PC-3 (cell line): Measurements from ENCODE around the gene IL31. TPM values are rescaled to one million over a fixed set of nuclear protein-coding genes. Genes with fewer than 3 reads are reported as not detected.

Experiments
- ATAC-seq: fragments of 200-7000 bp; cut with Tn5 transposase; 2 replicates; pipeline ENCODE4 v1.9.1; 2020; ENCODE audit warnings: mild to moderate bottlenecking, moderate library complexity
- BruUV-seq: library from RNA; stranded (reverse); fragments of 400-500 nt; replicated peaks from 2 replicates; lab custom pipeline; 2021; lab: Mats Ljungman, UMichigan
- CTCF ChIA-PET: fragments of 300-600 bp; sonication (Branson Sonifier 250); formaldehyde crosslinking; loops from one replicate; lab custom pipeline; 2022; ENCODE audit warnings: antibody characterized with exemption; lab: Charles Lee
- POLR2A ChIA-PET: fragments of 300-600 bp; sonication (Branson Sonifier 250); formaldehyde crosslinking; loops from one replicate; lab custom pipeline; 2022; ENCODE audit warnings: antibody characterized with exemption; ENCODE audit not compliant: unreplicated experiment; lab: Charles Lee
- DNase-seq: peaks from one replicate; pipeline ENCODE4 v3.0.0-alpha.2; 2015
- H2AFZ ChIP-seq: fragments of 300-600 bp; sonication (generic); 2 replicates; pipeline ENCODE4 v1.6.0; 2016; ENCODE audit warnings: antibody characterized with exemption, low read length
- H3F3A ChIP-seq: fragments of 300-600 bp; sonication (generic); one replicate; pipeline ENCODE4 v1.6.0; 2017; ENCODE audit warnings: antibody characterized with exemption, low read length, control low read depth, mild to moderate bottlenecking; ENCODE audit not compliant: unreplicated experiment
- H3K27ac ChIP-seq: fragments of 300-600 bp; sonication (generic); 2 replicates; pipeline ENCODE4 v1.5.1; 2016; ENCODE audit warnings: mild to moderate bottlenecking, low read length
- H3K27me3 ChIP-seq: fragments of 300-600 bp; sonication (generic); 2 replicates; pipeline ENCODE4 v1.6.1; 2016; ENCODE audit warnings: low read length, mixed read lengths
- H3K36me3 ChIP-seq: fragments of 300-600 bp; sonication (generic); 2 replicates; pipeline ENCODE4 v1.6.1; 2016; ENCODE audit warnings: low read depth, mixed run types, low read length, mixed read lengths
- H3K4me1 ChIP-seq: fragments of 300-600 bp; sonication (generic); 2 replicates; pipeline ENCODE4 v1.5.1; 2016; ENCODE audit warnings: low read length; ENCODE audit not compliant: insufficient read depth
- H3K4me2 ChIP-seq: fragments of 300-600 bp; sonication (generic); 2 replicates; pipeline ENCODE4 v1.6.0; 2016; ENCODE audit warnings: low read length
- H3K4me3 ChIP-seq: fragments of 300-600 bp; sonication (generic); 2 replicates; pipeline ENCODE4 v1.5.1; 2016; ENCODE audit warnings: mild to moderate bottlenecking, low read length, mixed read lengths
- H3K79me2 ChIP-seq: fragments of 300-600 bp; sonication (generic); 2 replicates; pipeline ENCODE4 v1.6.1; 2017; ENCODE audit warnings: low read length, mixed read lengths
- H3K9ac ChIP-seq: fragments of 300-600 bp; sonication (generic); 2 replicates; pipeline ENCODE4 v1.6.0; 2016; ENCODE audit warnings: mild to moderate bottlenecking, low read length
- H3K9me2 ChIP-seq: fragments of 300-600 bp; sonication (generic); replicated peaks from 2 replicates; pipeline ENCODE4 v1.6.1; 2016; ENCODE audit warnings: mixed run types, low read length, mixed read lengths
- H3K9me3 ChIP-seq: fragments of 300-600 bp; sonication (generic); 2 replicates; pipeline ENCODE4 v1.6.1; 2016; ENCODE audit warnings: low read length, mixed read lengths
- H4K20me1 ChIP-seq: fragments of 300-600 bp; sonication (generic); 2 replicates; pipeline ENCODE4 v1.6.1; 2016; ENCODE audit warnings: low read length, mixed read lengths
- EZH2 ChIP-seq: fragments of 300-600 bp; sonication (generic); IDR thresholded peaks from one replicate; pipeline ENCODE4 v1.6.1; 2017; ENCODE audit warnings: antibody characterized with exemption, mild to moderate bottlenecking, low read length; ENCODE audit not compliant: unreplicated experiment
- EZH2phosphoT487 ChIP-seq: fragments of 300-600 bp; sonication (generic); IDR thresholded peaks from 2 replicates; pipeline ENCODE4 v1.6.1; 2018; ENCODE audit warnings: mild to moderate bottlenecking, antibody characterized with exemption, low read length, borderline replicate concordance
- intact Hi-C: fragments of 100-400 bp; cut with micrococcal nuclease; formaldehyde crosslinking; loops from 2 replicates; pipeline ENCODE4 v1.9.0; 2023
- total RNA-seq: library from RNA; depleted of rRNA; stranded (reverse); fragments of >200 nt; gene quantifications from 2 replicates; pipeline ENCODE4 v1.2.3, GENCODE V29; 2014
- TF ChIP-seq, protein P1 (sequence below): fragments of 300-600 bp; sonication (generic); conservative IDR thresholded peaks from 2 replicates; pipeline ENCODE4 v1.5.1; 2017; ENCODE audit warnings: antibody characterized with exemption, low read depth, mild to moderate bottlenecking, low read length

IL31 gene
- total RNA-seq, 1 experiment from 2014 or later: not detected

- Histone ChIP-seq H3K4me1 (peaks cover 23% of the 10 kb centered on the region), H3K27ac (no peak overlapping the region), H3K9me2 (no peaks in the 10 kb centered on the region), H3K4me3 (no peak overlapping the region), H4K20me1 (peaks cover 1% of the 10 kb centered on the region; the same call in 1 of the 2 replicates), H3K9me3 (no peaks in the 10 kb centered on the region), H3K27me3 (no peaks in the 10 kb centered on the region), H3K4me2 (no peak overlapping the region), H3K36me3 (peaks cover 19% of the 10 kb centered on the region; the same call in 1 of the 2 replicates), H3K79me2 (peaks cover 36% of the 10 kb centered on the region), H2AFZ (no peak overlapping the region), H3K9ac (no peak overlapping the region), H3F3A (peaks cover 6% of the 10 kb centered on the region)
- no peak for ATAC-seq
- CTCF ChIA-PET: no interaction called here
- intact Hi-C loops: loop anchor here (1.0 kb wide), 1 partner anchor 73 kb away; no protein-coding TSS in a partner anchor
- BruUV-seq: no TSS peak
- TF ChIP-seq, protein P1, sequence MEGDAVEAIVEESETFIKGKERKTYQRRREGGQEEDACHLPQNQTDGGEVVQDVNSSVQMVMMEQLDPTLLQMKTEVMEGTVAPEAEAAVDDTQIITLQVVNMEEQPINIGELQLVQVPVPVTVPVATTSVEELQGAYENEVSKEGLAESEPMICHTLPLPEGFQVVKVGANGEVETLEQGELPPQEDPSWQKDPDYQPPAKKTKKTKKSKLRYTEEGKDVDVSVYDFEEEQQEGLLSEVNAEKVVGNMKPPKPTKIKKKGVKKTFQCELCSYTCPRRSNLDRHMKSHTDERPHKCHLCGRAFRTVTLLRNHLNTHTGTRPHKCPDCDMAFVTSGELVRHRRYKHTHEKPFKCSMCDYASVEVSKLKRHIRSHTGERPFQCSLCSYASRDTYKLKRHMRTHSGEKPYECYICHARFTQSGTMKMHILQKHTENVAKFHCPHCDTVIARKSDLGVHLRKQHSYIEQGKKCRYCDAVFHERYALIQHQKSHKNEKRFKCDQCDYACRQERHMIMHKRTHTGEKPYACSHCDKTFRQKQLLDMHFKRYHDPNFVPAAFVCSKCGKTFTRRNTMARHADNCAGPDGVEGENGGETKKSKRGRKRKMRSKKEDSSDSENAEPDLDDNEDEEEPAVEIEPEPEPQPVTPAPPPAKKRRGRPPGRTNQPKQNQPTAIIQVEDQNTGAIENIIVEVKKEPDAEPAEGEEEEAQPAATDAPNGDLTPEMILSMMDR: peak; percentile 62
- no peak for TF ChIP-seq EZH2
- POLR2A ChIA-PET: no interaction called here
- DNase-seq: peak; percentile 46
These were observed 47.1 kb downstream of the IL31 start for GRCh38 chr12:122126713-122127597.

- H4K20me1 ChIP-seq: peaks cover 4% of the 10 kb centered on the region; the same call in 1 of the 2 replicates
- peaks cover 42% of the 10 kb centered on the region for H3K79me2 ChIP-seq
- no peak overlapping the region for H2AFZ ChIP-seq
- no peak for DNase-seq
- ATAC-seq: no peak
- H3K9ac ChIP-seq: no peak overlapping the region
- BruUV-seq: no TSS peak
- H3K4me2 ChIP-seq: no peak overlapping the region
- TF ChIP-seq EZH2 (no peak), EZH2phosphoT487 (no peak)
- TF ChIP-seq, protein P1: no peak
- H3K9me2 ChIP-seq: no peaks in the 10 kb centered on the region
- intact Hi-C loops: no loop called here
- ChIA-PET CTCF (no interaction called here), POLR2A (no interaction called here)
- no peak overlapping the region for H3K4me3 ChIP-seq
- no peak overlapping the region for H3K27ac ChIP-seq
- H3F3A ChIP-seq: peaks cover 6% of the 10 kb centered on the region
- no peaks in the 10 kb centered on the region for H3K27me3 ChIP-seq
- peaks cover 19% of the 10 kb centered on the region; the same call in 1 of the 2 replicates for H3K36me3 ChIP-seq
- peaks cover 23% of the 10 kb centered on the region for H3K4me1 ChIP-seq
- H3K9me3 ChIP-seq: no peaks in the 10 kb centered on the region
These were observed 47.7 kb downstream of the IL31 start for GRCh38 chr12:122126342-122126635.
